Astrocyte of the hippocampus (primary cell): ENCODE measurements around the gene TNNI3K.
A peak's percentile ranks its signal among the peaks of the same experiment; 100 is the strongest.

Source experiments
- DNase-seq: peaks from one replicate; pipeline ENCODE4 v3.0.0; 2011; ENCODE audit warnings: low read depth, low spot score

TNNI3K gene

DNA sequence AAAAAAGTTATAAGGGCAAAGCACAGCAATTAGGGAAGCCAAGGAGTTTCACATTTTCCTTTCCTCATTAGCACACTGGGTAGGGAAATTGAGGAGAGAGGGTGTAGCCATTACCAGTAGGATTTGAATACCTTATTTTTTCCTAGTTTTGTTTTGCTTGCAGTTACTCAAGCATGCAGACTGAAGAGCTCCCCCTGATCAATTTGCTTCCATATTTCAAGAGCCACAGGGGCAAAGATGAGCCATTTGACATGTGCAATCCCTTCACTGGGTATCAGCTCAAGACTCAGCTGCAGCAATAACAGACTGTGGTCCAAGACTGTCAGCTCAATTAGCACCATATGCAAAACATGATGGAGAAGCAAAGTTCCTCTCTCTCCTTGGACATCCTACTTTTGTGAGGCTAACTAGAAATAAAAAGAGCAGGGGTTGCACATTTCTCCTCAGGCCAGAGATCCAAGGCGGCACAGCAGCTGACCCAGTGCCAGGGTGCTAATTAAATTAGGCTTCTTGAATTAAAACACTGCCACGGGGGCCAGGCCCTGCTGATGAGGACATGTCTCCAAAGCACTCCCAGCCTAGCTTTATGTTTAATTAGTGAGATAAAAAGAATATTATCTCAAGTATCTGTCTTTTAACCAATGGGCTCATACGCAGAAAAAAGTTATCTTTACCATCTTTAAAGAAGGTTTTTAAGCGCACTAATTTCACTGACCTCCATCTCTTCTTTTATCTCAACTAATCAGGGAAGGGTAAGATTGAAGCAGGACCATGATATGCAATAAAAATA lies 314.0 kb downstream of the TNNI3K start:
- no peak for DNase-seq

DNA sequence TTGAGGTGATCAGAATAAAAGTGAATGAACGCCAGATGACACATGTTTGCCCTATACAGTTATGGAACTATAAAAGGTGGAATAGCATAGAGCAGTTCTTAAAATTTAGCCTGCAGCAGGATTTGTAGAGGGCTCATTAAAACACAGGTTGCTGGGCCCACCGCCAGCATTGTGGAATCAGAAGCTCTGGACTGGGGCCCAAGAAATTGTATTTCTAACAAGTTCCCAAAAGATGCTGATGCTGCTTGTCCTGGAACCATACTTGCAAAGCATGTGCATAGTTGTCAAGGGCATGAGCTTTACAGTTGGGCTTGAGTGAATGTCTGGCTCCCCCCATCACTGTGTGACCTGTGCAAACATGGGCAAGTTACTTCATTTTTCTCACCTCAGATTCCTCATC lies 314.7 kb downstream of the TNNI3K start:
- peak; percentile 58 for DNase-seq

DNA sequence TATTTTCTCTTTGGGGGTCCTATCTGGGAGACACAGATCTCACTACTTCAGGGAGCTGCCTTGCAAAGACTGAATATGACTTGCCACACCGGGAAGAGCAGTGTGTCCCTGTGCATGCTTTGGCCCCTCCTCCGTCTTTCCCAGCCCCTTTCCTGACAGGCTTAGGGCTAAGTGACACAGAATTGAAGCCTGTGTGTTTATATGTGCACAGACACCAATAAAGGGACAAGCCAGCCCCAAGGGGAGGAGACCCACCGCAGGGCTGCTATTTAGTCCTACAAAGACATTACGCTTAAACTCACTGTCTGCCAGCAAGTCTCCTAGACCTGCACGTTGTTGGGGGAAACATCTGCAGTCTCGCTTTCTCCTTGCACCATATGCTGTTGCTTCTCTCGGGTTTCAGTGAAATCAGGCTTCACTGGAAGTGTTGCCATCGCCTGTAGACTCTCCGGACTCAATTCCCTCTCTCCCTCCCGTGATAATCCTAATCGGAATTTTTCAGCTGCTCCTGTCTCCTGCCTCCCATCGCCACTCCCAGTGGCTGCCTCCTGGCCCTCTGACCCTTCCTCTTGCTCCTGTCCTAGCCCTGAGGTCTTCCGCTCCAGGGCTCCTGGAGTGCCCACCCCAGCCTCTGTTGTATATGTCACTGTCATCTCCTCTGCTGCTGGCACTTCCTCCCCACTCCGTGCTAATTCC lies 335.8 kb downstream of the TNNI3K start:
- DNase-seq, result no peak

- no peak for DNase-seq
Measured at GRCh38 chr1:74571493-74571800, 336.3 kb downstream of the TNNI3K start.

GRCh38 chr1:74571891-74572290 lies 336.7 kb downstream of the TNNI3K start:
- no peak for DNase-seq

- no peak for DNase-seq
Measured at GRCh38 chr1:74578101-74578500, 342.9 kb downstream of the TNNI3K start.

DNA sequence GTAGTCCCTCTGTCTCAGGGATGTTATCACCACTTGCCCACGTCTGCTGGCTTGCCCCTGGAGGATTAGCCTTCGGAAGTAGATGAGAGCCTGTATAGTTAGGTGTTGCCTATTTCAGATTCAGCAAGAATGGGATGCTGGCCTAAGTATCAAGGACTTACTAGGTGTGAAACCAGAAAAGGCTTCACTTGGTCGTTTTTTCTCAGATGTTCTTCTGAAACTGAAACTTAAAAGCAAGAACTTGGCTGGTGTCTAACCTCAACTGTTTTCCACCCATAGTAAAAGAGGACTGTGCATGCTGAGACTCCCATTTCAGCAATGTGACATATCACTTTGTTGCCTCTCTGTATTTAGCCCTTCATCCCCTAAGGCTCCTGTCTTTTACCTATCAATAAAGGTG lies 344.2 kb downstream of the TNNI3K start:
- DNase-seq, result no peak

GRCh38 chr1:74583397-74583796 lies 348.2 kb downstream of the TNNI3K start:
- DNase-seq, result no peak

GRCh38 chr1:74584185-74584584 lies 349.0 kb downstream of the TNNI3K start:
- no peak for DNase-seq

- no peak for DNase-seq
Measured at GRCh38 chr1:74586253-74586897, 351.2 kb downstream of the TNNI3K start.

GRCh38 chr1:74587888-74588287 lies 352.7 kb downstream of the TNNI3K start:
- peak; percentile 12 for DNase-seq

DNA sequence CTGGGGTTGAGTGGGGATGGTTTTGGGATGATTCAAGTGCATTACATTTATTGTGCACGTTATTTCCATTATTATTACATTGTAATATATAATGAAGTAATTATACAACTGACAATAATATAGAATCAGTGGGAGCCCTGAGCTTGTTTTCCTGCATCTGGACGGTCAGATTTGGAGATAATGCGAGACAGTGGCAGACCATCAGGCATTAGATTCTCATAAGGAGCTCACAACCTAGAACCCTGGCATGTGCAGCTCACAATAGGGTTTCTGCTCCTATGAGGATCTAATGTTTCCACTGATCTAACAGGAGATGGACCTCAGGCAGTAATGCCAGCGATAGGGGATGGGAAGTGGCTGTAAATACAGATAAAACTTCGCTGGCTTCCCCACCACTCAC lies 355.1 kb downstream of the TNNI3K start:
- no peak for DNase-seq

DNA sequence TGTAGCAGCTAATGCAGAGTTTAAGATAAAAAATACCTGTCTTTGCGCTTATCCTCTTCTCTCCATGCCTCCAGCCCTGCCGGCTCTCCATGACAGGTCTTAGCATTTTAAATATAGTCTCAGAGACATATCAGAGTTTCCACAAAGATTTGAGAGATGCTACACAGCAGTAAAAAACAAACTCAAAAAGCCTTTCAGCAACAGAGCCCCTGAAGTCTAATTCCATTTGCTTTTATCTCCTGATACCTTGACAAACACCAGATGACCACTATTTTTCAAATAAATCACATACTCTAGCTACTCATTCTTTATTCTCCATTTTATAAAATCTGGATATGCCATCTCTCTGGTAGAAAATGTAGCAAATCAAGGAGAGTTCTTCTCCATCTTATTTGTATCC lies 356.8 kb downstream of the TNNI3K start:
- DNase-seq, result no peak

DNA sequence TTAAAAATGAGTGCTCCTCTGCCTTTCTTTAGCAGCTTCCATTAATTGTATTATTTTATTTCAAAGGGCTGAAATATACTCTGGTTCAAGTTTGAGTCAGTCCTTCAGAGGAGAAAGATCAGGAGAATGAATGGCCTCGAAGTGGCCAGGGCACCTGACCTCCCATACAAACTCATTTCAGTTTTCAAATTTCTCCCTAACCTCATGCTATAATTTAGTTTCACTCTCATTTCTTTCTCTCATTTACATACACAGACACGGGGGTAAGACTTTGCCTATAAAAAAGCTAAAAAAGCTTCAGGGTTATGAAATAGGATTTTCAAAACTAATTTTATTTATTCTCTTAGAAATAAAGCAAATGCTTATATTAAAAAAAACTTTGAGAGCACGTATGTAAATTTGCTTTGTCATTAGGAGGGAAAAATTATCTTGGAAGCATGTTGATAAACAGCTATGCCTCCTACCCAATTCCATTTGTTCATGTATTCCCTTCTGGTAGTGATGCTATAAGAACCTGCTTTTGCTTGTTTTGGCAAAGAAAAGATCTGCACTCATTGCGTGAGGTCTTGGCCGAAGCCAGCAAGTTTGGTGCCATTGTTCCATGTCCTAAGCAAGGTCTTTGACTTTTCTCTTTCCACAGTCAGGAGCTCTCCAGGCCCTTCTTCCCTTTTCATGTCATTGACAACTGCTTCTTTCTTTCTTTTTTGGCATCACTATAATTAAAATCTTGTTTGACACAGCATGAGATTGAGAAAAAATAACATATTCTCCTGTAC lies 357.6 kb downstream of the TNNI3K start:
- DNase-seq, result no peak
